Esophagus squamous epithelium (tissue), 5 donors: Measurements from ENCODE around the gene SPTLC2. TPM values are rescaled to one million over a fixed set of nuclear protein-coding genes. Genes with fewer than 3 reads are reported as not detected.
"Not testable (repeated sequence)": the region's sequence is repeated elsewhere in the genome, so short reads cannot be mapped to it uniquely, and the experiment has no call there.

Experiments used
- DNase-seq: peaks from one replicate; lab custom pipeline; 2025; lab: John Stamatoyannopoulos, UW
- H3K27ac ChIP-seq, 4 donors: fragments of 200-600 bp; sonication (generic); one replicate each; pipeline ENCODE4 v1.5.1; 2016 to 2019; ENCODE audit warnings: mild to moderate bottlenecking in 1 of 4
- H3K27me3 ChIP-seq, 4 donors: fragments of 200-600 bp; sonication (generic); 1 replicate in 3 of 4; 2 replicates in 1 of 4; pipeline versions ENCODE4 v1.5.1 to v1.6.0; 2017 to 2021; ENCODE audit warnings: antibody characterized with exemption in 1 of 4
- H3K36me3 ChIP-seq, 3 donors: fragments of 200-600 bp; sonication (generic); one replicate each; pipeline ENCODE4 v1.5.1; 2016 to 2019
- H3K4me1 ChIP-seq, 3 donors: fragments of 200-600 bp; sonication (generic); one replicate each; pipeline ENCODE4 v1.5.1; 2017 to 2019
- H3K4me3 ChIP-seq, 4 donors: fragments of 200-600 bp; sonication (generic); 1 replicate in 3 of 4; 2 replicates in 1 of 4; pipeline ENCODE4 v1.5.1; 2016 to 2019; ENCODE audit warnings: mild to moderate bottlenecking in 2 of 4, moderate library complexity in 1 of 4
- H3K9me3 ChIP-seq, 3 donors: fragments of 200-600 bp; sonication (generic); one replicate each; pipeline ENCODE4 v1.5.1; 2016 to 2019
- CTCF ChIP-seq, 6 experiments: fragments of 450-650 bp in 4 of 6; fragments of 200-600 bp in 2 of 6; sonication (generic) in 2 of 6; IDR thresholded peaks; one replicate each; pipeline ENCODE4 v1.5.1; 2016 to 2019; ENCODE audit warnings: antibody characterized with exemption in 6 of 6, mild to moderate bottlenecking in 4 of 6, moderate library complexity in 4 of 6
- POLR2A ChIP-seq, 4 donors: fragments of 450-650 bp; IDR thresholded peaks; one replicate each; pipeline ENCODE4 v1.6.1; 2017; ENCODE audit warnings: antibody characterized with exemption in 4 of 4, mild to moderate bottlenecking in 4 of 4, moderate library complexity in 3 of 4
- WGBS, 2 donors: methylation state at CpG; one replicate each; pipeline ENCODE4 v1.1.5; 2018; 5-methylcytosine and 5-hydroxymethylcytosine counted together
- intact Hi-C: fragments of 100-400 bp; cut with DNase I; formaldehyde crosslinking; loops from one replicate; pipeline ENCODE4 v1.15.0; 2022
- total RNA-seq, 4 donors: library from RNA; depleted of rRNA; stranded (reverse); fragments of >200 nt; gene quantifications; one replicate each; pipeline ENCODE4 v1.1.0, GENCODE V29; 2016
- donor health status: DM: yes; HTN: yes; CAD: no.

The SPTLC2 gene
- total RNA-seq, result 10 to 100 TPM; 35.1 to 50.5 (median 39.9) TPM

GRCh38 chr14:77616454-77617229, at the start of gene SPTLC2:
SPTLC2 (minus strand) TSS chr14:77616637; CDS start chr14:77616579, 58 bp downstream.
- intact Hi-C loops, result no loop called here
- Histone ChIP-seq H3K27me3 (no peaks in the 10 kb centered on the region), H3K36me3 (peaks cover 0 to 9% (median 0%) of the 10 kb centered on the region in 3 donors), H3K4me3 (peak within 1 kb of the TSS; percentile 81 to 93 (median 84)), H3K4me1 (peaks cover 0 to 65% (median 9%) of the 10 kb centered on the region in 3 donors), H3K9me3 (no peaks in the 10 kb centered on the region), H3K27ac (peak within 1 kb of the TSS; percentile 87 to 95 (median 94))
- peak; percentile 98 for DNase-seq
- 0% methylated on average over 9 to 14 of the region's 58 CpGs for WGBS, 2 donors
- TF ChIP-seq POLR2A (IDR thresholded peaks at IDR 0.05), result peak in 3 of 4 donors; percentile 75 to 95 (median 85)
- TF ChIP-seq CTCF (IDR thresholded peaks at IDR 0.05), result peak in 1 of 6 experiments; percentile 12

- H3K36me3 ChIP-seq, result no peaks in the 10 kb centered on the region
- peak overlapping the region in 3 of 4 donors; percentile 12 to 47 (median 38) for H3K27ac ChIP-seq
- no peak overlapping the region for H3K4me3 ChIP-seq
- H3K27me3 ChIP-seq, result peaks cover 0 to 5% (median 0%) of the 10 kb centered on the region in 4 donors
- peaks cover 0 to 23% (median 0%) of the 10 kb centered on the region in 3 donors for H3K4me1 ChIP-seq
- DNase-seq, result no peak
- WGBS, 2 donors, result 28 to 30% methylated on average over 6 of the region's 6 CpGs
- TF ChIP-seq CTCF (IDR thresholded peaks at IDR 0.05) (no peak), POLR2A (IDR thresholded peaks at IDR 0.05) (no peak)
- intact Hi-C loops, result no loop called here
- H3K9me3 ChIP-seq, result no peaks in the 10 kb centered on the region
Observed at GRCh38 chr14:77663293-77663692, 46.9 kb upstream of the SPTLC2 start.

GRCh38 chr14:77661562-77661961, 45.1 kb upstream of the SPTLC2 start:
- peaks cover 0 to 23% (median 0%) of the 10 kb centered on the region in 3 donors for H3K4me1 ChIP-seq
- intact Hi-C loops, DNase-seq, H3K27me3 ChIP-seq, H3K9me3 ChIP-seq, H3K36me3 ChIP-seq, H3K4me3 ChIP-seq, H3K27ac ChIP-seq: not testable (repeated sequence)
- WGBS, 2 donors, result 81 to 83% methylated on average over 7 of the region's 9 CpGs

- Histone ChIP-seq H3K27me3 (peaks cover 0 to 5% (median 0%) of the 10 kb centered on the region in 4 donors), H3K27ac (no peak overlapping the region), H3K36me3 (no peaks in the 10 kb centered on the region), H3K4me1 (peaks cover 0 to 23% (median 0%) of the 10 kb centered on the region in 3 donors), H3K9me3 (no peaks in the 10 kb centered on the region), H3K4me3 (peak overlapping the region in 1 of 4 donors; percentile 21)
- no peak for TF ChIP-seq POLR2A (IDR thresholded peaks at IDR 0.05)
- no peak for TF ChIP-seq CTCF (IDR thresholded peaks at IDR 0.05)
- WGBS, 2 donors, result 40 to 48% methylated on average over 7 of the region's 7 CpGs
- intact Hi-C loops, result no loop called here
- no peak for DNase-seq
Observed at GRCh38 chr14:77660754-77661153, 44.3 kb upstream of the SPTLC2 start.

- H3K4me3 ChIP-seq, result no peak overlapping the region
- H3K27ac ChIP-seq, result peak overlapping the region in 1 of 4 donors; percentile 21
- no peaks in the 10 kb centered on the region for H3K9me3 ChIP-seq
- H3K4me1 ChIP-seq, result peaks cover 0 to 23% (median 0%) of the 10 kb centered on the region in 3 donors
- WGBS, 2 donors, result 43 to 59% methylated on average over 2 of the region's 2 CpGs
- peaks cover 0 to 5% (median 0%) of the 10 kb centered on the region in 4 donors for H3K27me3 ChIP-seq
- no peaks in the 10 kb centered on the region for H3K36me3 ChIP-seq
- DNase-seq, result no peak
- TF ChIP-seq CTCF (IDR thresholded peaks at IDR 0.05) (no peak), POLR2A (IDR thresholded peaks at IDR 0.05) (no peak)
- intact Hi-C loops, result no loop called here
Observed at GRCh38 chr14:77659831-77660230, 43.4 kb upstream of the SPTLC2 start.
